GM12878 (cell line): ENCODE measurements around the gene CALN1. TPM values are rescaled to one million over a fixed set of nuclear protein-coding genes. Genes with fewer than 3 reads are reported as not detected.

Experiments
- ATAC-seq: fragments of 200-7000 bp; cut with Tn5 transposase; 3 replicates; pipeline ENCODE4 v1.9.1; 2020; ENCODE audit warnings: mild to moderate bottlenecking, moderate library complexity
- BruUV-seq: library from RNA; stranded (reverse); fragments of 400-500 nt; replicated peaks from 2 replicates; lab custom pipeline; 2021; lab: Mats Ljungman, UMichigan
- CTCF ChIA-PET: fragments of 300-600 bp; sonication (Branson Sonifier 250); formaldehyde crosslinking; extraction: SDS; loops from one replicate; lab custom pipeline; 2021; ENCODE audit warnings: inconsistent platforms; lab: Yijun Ruan, JAX
- POLR2A ChIA-PET: fragments of 350-600 bp; formaldehyde crosslinking; extraction: SDS; loops from one replicate; lab custom pipeline; 2021; ENCODE audit warnings: inconsistent platforms; lab: Charles Lee
- RAD21 ChIA-PET: fragments of 300-600 bp; sonication (Branson Sonifier 250); formaldehyde crosslinking; loops from one replicate; lab custom pipeline; 2023; ENCODE audit warnings: antibody characterized with exemption; ENCODE audit not compliant: unreplicated experiment; lab: Charles Lee
- SMC1A ChIA-PET: fragments of 300-600 bp; sonication (Branson Sonifier 250); formaldehyde crosslinking; loops from one replicate; lab custom pipeline; 2023; ENCODE audit not compliant: unreplicated experiment, uncharacterized antibody; lab: Charles Lee
- DNase-seq: peaks from one replicate; pipeline ENCODE4 v3.0.0-alpha.2; 2011; ENCODE audit warnings: low read depth, low spot score
- FAIRE-seq: peaks from 3 replicates; lab custom pipeline; 2011; peaks lifted over from hg19 to GRCh38; lab: Jason Lieb, UNC
- H2AFZ ChIP-seq: 2 replicates; pipeline ENCODE4 v1.6.0; 2011; ENCODE audit warnings: low read depth, low read length, control low read depth; ENCODE audit not compliant: control insufficient read depth
- H3K27ac ChIP-seq: 2 replicates; pipeline ENCODE4 v1.5.1; 2011; ENCODE audit warnings: control low read depth; ENCODE audit not compliant: control insufficient read depth, insufficient read depth
- H3K27me3 ChIP-seq, 2 experiments: replicated peaks in 1 of 2; 2 replicates each; pipeline versions ENCODE4 v1.6.0 to v1.6.1; 2011; ENCODE audit warnings: low read length in 1 of 2; ENCODE audit not compliant: control insufficient read depth in 2 of 2, insufficient read depth in 2 of 2
- H3K36me3 ChIP-seq, 2 experiments: 2 replicates each; pipeline ENCODE4 v1.5.1; 2011; ENCODE audit warnings: low read length in 1 of 2; ENCODE audit not compliant: control insufficient read depth in 2 of 2, insufficient read depth in 2 of 2
- H3K4me1 ChIP-seq: 2 replicates; pipeline ENCODE4 v1.6.1; 2011; ENCODE audit warnings: mild to moderate bottlenecking, low read length, moderate library complexity, mixed read lengths; ENCODE audit not compliant: control insufficient read depth, insufficient read depth
- H3K4me2 ChIP-seq: 2 replicates; pipeline ENCODE4 v1.6.0; 2011; ENCODE audit warnings: control low read depth; ENCODE audit not compliant: control insufficient read depth, insufficient read depth
- H3K4me3 ChIP-seq: fragments of 200-600 bp; sonication (generic); 2 replicates; pipeline ENCODE4 v1.5.1; 2016
- H3K79me2 ChIP-seq: 2 replicates; pipeline ENCODE4 v1.6.0; 2011; ENCODE audit warnings: low read length; ENCODE audit not compliant: control insufficient read depth, insufficient read depth
- H3K9ac ChIP-seq: 2 replicates; pipeline ENCODE4 v1.8.0; 2011; ENCODE audit warnings: low read length, control low read depth, mixed read lengths; ENCODE audit not compliant: control insufficient read depth, insufficient read depth
- H3K9me3 ChIP-seq: replicated peaks from 3 replicates; pipeline ENCODE4 v1.5.1; 2011; ENCODE audit warnings: mild to moderate bottlenecking, low read length; ENCODE audit not compliant: control insufficient read depth, insufficient read depth
- H4K20me1 ChIP-seq: 2 replicates; pipeline ENCODE4 v1.6.0; 2011; ENCODE audit not compliant: control insufficient read depth, insufficient read depth
- ESRRA ChIP-seq: IDR thresholded peaks from 2 replicates; pipeline ENCODE4 v1.6.1; 2012; ENCODE audit warnings: mild to moderate bottlenecking, low read length, improper control_type of control experiment
- MTA3 ChIP-seq: IDR thresholded peaks from 2 replicates; pipeline ENCODE4 v1.6.1; 2012; ENCODE audit warnings: low read length, inconsistent platforms, borderline replicate concordance
- NFIC ChIP-seq: IDR thresholded peaks from 2 replicates; pipeline ENCODE4 v1.6.1; 2012; ENCODE audit warnings: low read depth, mild to moderate bottlenecking, inconsistent platforms, low read length, moderate library complexity
- RAD21 ChIP-seq: IDR thresholded peaks from 2 replicates; pipeline ENCODE4 v1.6.1; 2011; ENCODE audit warnings: mild to moderate bottlenecking, low read depth, low read length, moderate library complexity; ENCODE audit not compliant: insufficient read depth
- RFX5 ChIP-seq: IDR thresholded peaks from 2 replicates; pipeline ENCODE4 v1.6.1; 2011; ENCODE audit warnings: low read depth, low read length, improper control_type of control experiment
- WGBS: methylation state at CpG from one replicate; pipeline ENCODE4 v1.1.6; 2016; ENCODE audit warnings: low lambda C conversion rate; ENCODE audit not compliant: insufficient replicate concordance, insufficient coverage; ENCODE audit errors: missing lambda C conversion rate; 5-methylcytosine and 5-hydroxymethylcytosine counted together
- in situ Hi-C: fragments of 300-500 bp; cut with MboI; formaldehyde crosslinking; loops from 9 replicates; pipeline ENCODE4 v1.14.3; 2018; ENCODE audit warnings: mixed read lengths
- intact Hi-C: fragments of 100-400 bp; cut with micrococcal nuclease; formaldehyde crosslinking; loops from one replicate; pipeline ENCODE4 v1.14.2; 2022; ENCODE audit not compliant: unreplicated experiment
- polyA plus RNA-seq, 11 experiments: library from polyadenylated mRNA; depleted of rRNA in 4 of 11; unstranded in 6 of 11; stranded (reverse) in 5 of 11; fragments of >200 nt; fragmentation: Nextera tagmentation in 4 of 11; fragmentation: Illumina TruSeq in 1 of 11; extraction: Ambion mirVana in 4 of 11; extraction: Trizol in 1 of 11; gene quantifications; 1 replicate in 1 of 11; 2 replicates in 10 of 11; pipeline versions ENCODE4 v1.2.1 to v1.2.3, GENCODE V29; 2011 to 2016; ENCODE audit warnings: inconsistent platforms in 2 of 11, missing spikeins in 2 of 11, low read depth in 1 of 11
- total RNA-seq, 4 experiments: library from RNA; depleted of rRNA in 3 of 4; stranded (reverse); fragments of >200 nt in 3 of 4; fragmentation: Illumina TruSeq in 1 of 4; extraction: Trizol in 1 of 4; gene quantifications; 2 replicates each; pipeline versions ENCODE4 v1.2.1 to v1.2.3, GENCODE V29; 2013 to 2021
- TF ChIP-seq, protein P1 (sequence below): fragments of 450-650 bp; IDR thresholded peaks from 2 replicates; pipeline ENCODE4 v1.6.1; 2017; ENCODE audit warnings: mild to moderate bottlenecking, moderate library complexity

Gene CALN1
- total and polyA plus RNA-seq, 10 of the 15 experiments (the other 5 are each of a cell fraction or from before 2014, with no cell fraction given), result 0.48 to 15.3 (median 1.6) TPM

DNA sequence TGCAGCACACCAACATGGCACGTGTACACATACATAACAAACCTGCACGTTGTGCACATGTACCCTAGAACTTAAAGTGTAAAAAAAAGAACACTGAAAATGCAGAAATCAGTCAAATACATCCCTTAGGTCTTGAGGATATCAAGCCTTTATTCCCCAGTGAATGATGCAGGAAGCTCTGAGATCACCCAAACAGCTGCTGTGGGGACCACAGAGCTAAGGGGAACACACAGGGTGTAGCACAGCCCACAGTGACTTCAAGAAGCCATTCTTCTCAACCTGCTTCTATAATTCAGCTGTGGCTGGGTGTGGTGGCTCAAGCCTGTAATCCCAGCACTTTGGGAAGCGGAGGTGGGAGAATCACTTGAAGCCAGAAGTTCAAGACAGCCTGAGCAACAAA, 314.9 kb downstream of the CALN1 start (continued):
- TF ChIP-seq RAD21 (no peak), MTA3 (no peak)

DNA sequence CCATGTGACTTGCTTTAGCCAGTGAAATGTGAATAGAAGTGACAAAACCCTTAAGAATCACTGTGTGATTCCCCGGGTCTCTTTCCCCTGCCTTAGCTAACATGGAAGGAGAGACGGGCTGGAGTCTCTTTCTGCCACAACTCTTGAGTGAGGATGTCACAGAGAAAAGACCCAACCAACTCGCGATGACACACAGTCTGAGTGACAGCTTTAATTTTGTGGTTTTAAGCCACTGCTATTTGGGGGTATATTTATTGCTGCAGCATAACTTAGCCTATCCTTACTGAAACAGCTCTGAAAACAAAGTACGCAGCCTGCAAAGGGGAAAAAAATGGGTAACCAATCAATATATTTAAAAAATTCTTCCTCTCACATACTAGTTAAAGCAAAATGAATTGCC, 319.4 kb downstream of the CALN1 start:
- H4K20me1 ChIP-seq, result no peaks in the 10 kb centered on the region
- 17% methylated on average over 5 of the region's 5 CpGs for WGBS
- intact Hi-C loops, result no loop called here
- no peak overlapping the region for H3K4me3 ChIP-seq
- no peak for DNase-seq
- in situ Hi-C loops, result no loop called here
- no peak overlapping the region for H3K27ac ChIP-seq
- no peak for ATAC-seq
- H3K9me3 ChIP-seq, result no peaks in the 10 kb centered on the region
- CTCF ChIA-PET, result no interaction called here
- H3K4me2 ChIP-seq, result no peak overlapping the region
- FAIRE-seq, result no peak
- no peaks in the 10 kb centered on the region for H3K79me2 ChIP-seq
- TF ChIP-seq RFX5, result no peak
- TF ChIP-seq, protein P1, sequence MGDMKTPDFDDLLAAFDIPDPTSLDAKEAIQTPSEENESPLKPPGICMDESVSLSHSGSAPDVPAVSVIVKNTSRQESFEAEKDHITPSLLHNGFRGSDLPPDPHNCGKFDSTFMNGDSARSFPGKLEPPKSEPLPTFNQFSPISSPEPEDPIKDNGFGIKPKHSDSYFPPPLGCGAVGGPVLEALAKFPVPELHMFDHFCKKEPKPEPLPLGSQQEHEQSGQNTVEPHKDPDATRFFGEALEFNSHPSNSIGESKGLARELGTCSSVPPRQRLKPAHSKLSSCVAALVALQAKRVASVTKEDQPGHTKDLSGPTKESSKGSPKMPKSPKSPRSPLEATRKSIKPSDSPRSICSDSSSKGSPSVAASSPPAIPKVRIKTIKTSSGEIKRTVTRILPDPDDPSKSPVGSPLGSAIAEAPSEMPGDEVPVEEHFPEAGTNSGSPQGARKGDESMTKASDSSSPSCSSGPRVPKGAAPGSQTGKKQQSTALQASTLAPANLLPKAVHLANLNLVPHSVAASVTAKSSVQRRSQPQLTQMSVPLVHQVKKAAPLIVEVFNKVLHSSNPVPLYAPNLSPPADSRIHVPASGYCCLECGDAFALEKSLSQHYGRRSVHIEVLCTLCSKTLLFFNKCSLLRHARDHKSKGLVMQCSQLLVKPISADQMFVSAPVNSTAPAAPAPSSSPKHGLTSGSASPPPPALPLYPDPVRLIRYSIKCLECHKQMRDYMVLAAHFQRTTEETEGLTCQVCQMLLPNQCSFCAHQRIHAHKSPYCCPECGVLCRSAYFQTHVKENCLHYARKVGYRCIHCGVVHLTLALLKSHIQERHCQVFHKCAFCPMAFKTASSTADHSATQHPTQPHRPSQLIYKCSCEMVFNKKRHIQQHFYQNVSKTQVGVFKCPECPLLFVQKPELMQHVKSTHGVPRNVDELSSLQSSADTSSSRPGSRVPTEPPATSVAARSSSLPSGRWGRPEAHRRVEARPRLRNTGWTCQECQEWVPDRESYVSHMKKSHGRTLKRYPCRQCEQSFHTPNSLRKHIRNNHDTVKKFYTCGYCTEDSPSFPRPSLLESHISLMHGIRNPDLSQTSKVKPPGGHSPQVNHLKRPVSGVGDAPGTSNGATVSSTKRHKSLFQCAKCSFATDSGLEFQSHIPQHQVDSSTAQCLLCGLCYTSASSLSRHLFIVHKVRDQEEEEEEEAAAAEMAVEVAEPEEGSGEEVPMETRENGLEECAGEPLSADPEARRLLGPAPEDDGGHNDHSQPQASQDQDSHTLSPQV, result no peak
- no peak for TF ChIP-seq NFIC
- TF ChIP-seq ESRRA, result no peak
- RAD21 ChIA-PET, result no interaction called here
- H3K36me3 ChIP-seq, result no peaks in the 10 kb centered on the region
- no TSS peak for BruUV-seq
- H3K9ac ChIP-seq, result no peak overlapping the region
- H2AFZ ChIP-seq, result no peak overlapping the region
- H3K27me3 ChIP-seq, result no peaks in the 10 kb centered on the region
- POLR2A ChIA-PET, result no interaction called here
- no peaks in the 10 kb centered on the region for H3K4me1 ChIP-seq
- SMC1A ChIA-PET, result no interaction called here
